Measurements from ENCODE around the gene TWIST1. TPM values are rescaled to one million over a fixed set of nuclear protein-coding genes. Genes with fewer than 3 reads are reported as not detected.
A peak's percentile ranks its signal among the peaks of the same experiment; 100 is the strongest.

TWIST1 gene
- 16.5 and 35.5 TPM in 2 replicates for total RNA-seq (2014; rRNA removed; shearing (Covaris generic))

GRCh38 chr7:19117091-19117869 is at the start of gene TWIST1:
TWIST1 (minus strand) TSS chr7:19117636; CDS start chr7:19117321, 315 bp downstream.
- peak; percentile 94 for DNase-seq (ENCODE audit: low read depth)

- DNase-seq (ENCODE audit: low read depth), result no peak
Observed at GRCh38 chr7:19161671-19162070, 44.2 kb upstream of the TWIST1 start.

GRCh38 chr7:19146699-19147098 is 29.3 kb upstream of the TWIST1 start:
- peak; percentile 35 for DNase-seq (ENCODE audit: low read depth)

GRCh38 chr7:19145434-19146115 is 28.1 kb upstream of the TWIST1 start:
- DNase-seq (ENCODE audit: low read depth), result no peak

- no peak for DNase-seq (ENCODE audit: low read depth)
Observed at GRCh38 chr7:19144661-19145433, 27.4 kb upstream of the TWIST1 start, which contains the start of gene FERD3L. FERD3L (minus strand) TSS chr7:19145421; CDS start chr7:19145362, 59 bp downstream.

GRCh38 chr7:19143881-19144574 is 26.6 kb upstream of the TWIST1 start:
- no peak for DNase-seq (ENCODE audit: low read depth)

GRCh38 chr7:19139706-19140327 is 22.4 kb upstream of the TWIST1 start:
- DNase-seq (ENCODE audit: low read depth), result no peak

GRCh38 chr7:19133886-19134285 is 16.4 kb upstream of the TWIST1 start:
- DNase-seq (ENCODE audit: low read depth), result no peak

GRCh38 chr7:19133390-19133789 is 16.0 kb upstream of the TWIST1 start:
- no peak for DNase-seq (ENCODE audit: low read depth)

- no peak for DNase-seq (ENCODE audit: low read depth)
Observed at GRCh38 chr7:19128856-19129255, 11.4 kb upstream of the TWIST1 start.

GRCh38 chr7:19121977-19122588 is 4.6 kb upstream of the TWIST1 start:
- DNase-seq (ENCODE audit: low read depth), result peak; percentile 57

GRCh38 chr7:19119870-19120486 is 2.5 kb upstream of the TWIST1 start:
- DNase-seq (ENCODE audit: low read depth), result no peak

GRCh38 chr7:19119372-19119771 is 1.9 kb upstream of the TWIST1 start:
- DNase-seq (ENCODE audit: low read depth), result no peak

- no peak for DNase-seq (ENCODE audit: low read depth)
Observed at GRCh38 chr7:19118636-19119371, 1.4 kb upstream of the TWIST1 start.

- DNase-seq (ENCODE audit: low read depth), result peak; percentile 59
Observed at GRCh38 chr7:19117870-19118608, 603 bp upstream of the TWIST1 start.

GRCh38 chr7:19116121-19117090 is 1.0 kb downstream of the TWIST1 start:
- peak; percentile 73 for DNase-seq (ENCODE audit: low read depth)

- DNase-seq (ENCODE audit: low read depth), result peak; percentile 19
Observed at GRCh38 chr7:19114551-19114855, 2.9 kb downstream of the TWIST1 start.

Data from Daoy (cell line).